Endothelial cell (in vitro differentiated cells): ENCODE data around the gene RAB3B. TPM values are rescaled to one million over a fixed set of nuclear protein-coding genes. Genes with fewer than 3 reads are reported as not detected.

Experiments
- DNase-seq: peaks from one replicate; pipeline ENCODE4 v3.0.0; 2021; ENCODE audit warnings: low spot score
- H3K27ac Mint-ChIP-seq: one replicate; pipeline ENCODE4 v1.8.0; 2021; ENCODE audit warnings: mixed read lengths, inconsistent platforms; ENCODE audit not compliant: unreplicated experiment
- H3K27me3 Mint-ChIP-seq: one replicate; pipeline ENCODE4 v1.8.0; 2021; ENCODE audit warnings: mild to moderate bottlenecking, moderate library complexity, mixed read lengths, inconsistent platforms; ENCODE audit not compliant: unreplicated experiment
- H3K36me3 Mint-ChIP-seq: one replicate; pipeline ENCODE4 v1.8.0; 2021; ENCODE audit warnings: mild to moderate bottlenecking, low read depth, mixed read lengths, inconsistent platforms; ENCODE audit not compliant: unreplicated experiment
- H3K4me1 Mint-ChIP-seq: one replicate; pipeline ENCODE4 v1.8.0; 2021; ENCODE audit warnings: mild to moderate bottlenecking, mixed read lengths, inconsistent platforms; ENCODE audit not compliant: unreplicated experiment
- H3K4me3 Mint-ChIP-seq: one replicate; pipeline ENCODE4 v1.8.0; 2021; ENCODE audit warnings: mild to moderate bottlenecking, mixed read lengths, inconsistent platforms; ENCODE audit not compliant: unreplicated experiment
- H3K9me3 Mint-ChIP-seq: one replicate; pipeline ENCODE4 v1.8.0; 2021; ENCODE audit warnings: mixed read lengths, inconsistent platforms; ENCODE audit not compliant: unreplicated experiment
- total RNA-seq: library from RNA; stranded (reverse); fragmentation: NEBNext Ultra II Directional; extraction: Animal tissue kit (Norgen Biotek cat#: 25700); gene quantifications from one replicate; pipeline ENCODE4 v1.2.1, GENCODE V29; 2021; ENCODE audit not compliant: unreplicated experiment
- TF ChIP-seq, protein P1 (sequence below): fragments of 200-600 bp; sonication (generic); IDR thresholded peaks from one replicate; pipeline ENCODE4 v1.5.0; 2021; ENCODE audit warnings: antibody characterized with exemption; ENCODE audit not compliant: unreplicated experiment

RAB3B gene
- total RNA-seq, 1 donor from 2014 or later, result 15.1 TPM

DNA sequence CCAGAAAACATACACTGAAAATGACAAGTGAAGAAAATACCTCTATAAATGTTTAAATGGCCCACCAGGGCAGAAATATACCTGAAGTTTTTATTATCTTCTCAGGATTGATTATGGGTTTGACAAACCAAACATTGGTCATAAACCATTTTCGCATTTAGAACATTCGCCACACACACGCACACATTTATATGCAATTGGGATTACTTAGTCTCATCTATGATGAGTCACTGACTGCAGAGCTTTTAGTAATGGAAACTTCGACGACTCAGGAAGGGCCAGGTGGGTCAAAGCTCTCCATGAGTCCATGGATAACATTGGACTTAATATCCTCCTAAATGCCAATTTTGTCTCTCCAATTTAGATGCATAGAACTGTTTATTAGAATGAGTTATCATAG, 128.8 kb downstream of the RAB3B start:
- H3K27me3 Mint-ChIP-seq, result no peaks in the 10 kb centered on the region

DNA sequence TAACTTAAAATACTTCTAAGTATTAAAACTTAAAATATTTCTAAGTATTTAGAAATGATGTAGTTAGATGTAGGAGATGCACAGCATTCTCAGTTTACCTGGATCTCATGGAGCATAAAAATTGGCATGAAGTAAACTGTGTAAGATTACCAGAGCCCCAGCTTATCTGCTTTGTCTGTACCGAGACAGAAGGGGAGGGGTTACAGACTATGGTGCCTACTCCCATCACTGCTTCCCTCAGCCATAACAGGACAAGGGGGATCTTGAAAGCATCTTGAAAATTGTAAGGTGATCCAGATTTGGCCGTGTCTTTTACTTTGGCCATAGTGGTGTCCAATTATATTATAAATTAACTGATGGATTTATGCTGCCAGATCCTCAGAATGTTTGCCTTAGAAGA, 130.8 kb downstream of the RAB3B start:
- no peak overlapping the region for H3K4me3 Mint-ChIP-seq
- H3K4me1 Mint-ChIP-seq, result no peaks in the 10 kb centered on the region
- H3K36me3 Mint-ChIP-seq, result peaks cover 5% of the 10 kb centered on the region
- no peaks in the 10 kb centered on the region for H3K27me3 Mint-ChIP-seq
- no peaks in the 10 kb centered on the region for H3K9me3 Mint-ChIP-seq
- TF ChIP-seq, protein P1, sequence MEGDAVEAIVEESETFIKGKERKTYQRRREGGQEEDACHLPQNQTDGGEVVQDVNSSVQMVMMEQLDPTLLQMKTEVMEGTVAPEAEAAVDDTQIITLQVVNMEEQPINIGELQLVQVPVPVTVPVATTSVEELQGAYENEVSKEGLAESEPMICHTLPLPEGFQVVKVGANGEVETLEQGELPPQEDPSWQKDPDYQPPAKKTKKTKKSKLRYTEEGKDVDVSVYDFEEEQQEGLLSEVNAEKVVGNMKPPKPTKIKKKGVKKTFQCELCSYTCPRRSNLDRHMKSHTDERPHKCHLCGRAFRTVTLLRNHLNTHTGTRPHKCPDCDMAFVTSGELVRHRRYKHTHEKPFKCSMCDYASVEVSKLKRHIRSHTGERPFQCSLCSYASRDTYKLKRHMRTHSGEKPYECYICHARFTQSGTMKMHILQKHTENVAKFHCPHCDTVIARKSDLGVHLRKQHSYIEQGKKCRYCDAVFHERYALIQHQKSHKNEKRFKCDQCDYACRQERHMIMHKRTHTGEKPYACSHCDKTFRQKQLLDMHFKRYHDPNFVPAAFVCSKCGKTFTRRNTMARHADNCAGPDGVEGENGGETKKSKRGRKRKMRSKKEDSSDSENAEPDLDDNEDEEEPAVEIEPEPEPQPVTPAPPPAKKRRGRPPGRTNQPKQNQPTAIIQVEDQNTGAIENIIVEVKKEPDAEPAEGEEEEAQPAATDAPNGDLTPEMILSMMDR, result no peak
- H3K27ac Mint-ChIP-seq, result no peak overlapping the region
- DNase-seq, result no peak

More for the DNA sequence above, 128.8 kb downstream of the RAB3B start:
- Mint-ChIP-seq H3K4me3 (no peak overlapping the region), H3K9me3 (no peaks in the 10 kb centered on the region), H3K36me3 (no peaks in the 10 kb centered on the region), H3K4me1 (no peaks in the 10 kb centered on the region), H3K27ac (no peak overlapping the region)
- TF ChIP-seq, protein P1, result no peak
- no peak for DNase-seq

- Mint-ChIP-seq H3K9me3 (no peaks in the 10 kb centered on the region), H3K4me3 (no peak overlapping the region), H3K27ac (no peak overlapping the region), H3K4me1 (no peaks in the 10 kb centered on the region), H3K27me3 (no peaks in the 10 kb centered on the region), H3K36me3 (peaks cover 5% of the 10 kb centered on the region)
- TF ChIP-seq, protein P1, result no peak
- DNase-seq, result no peak
Observed at GRCh38 chr1:51859333-51859732, 131.2 kb downstream of the RAB3B start.

- Mint-ChIP-seq H3K4me3 (no peak overlapping the region), H3K9me3 (no peaks in the 10 kb centered on the region), H3K4me1 (no peaks in the 10 kb centered on the region), H3K27me3 (no peaks in the 10 kb centered on the region), H3K27ac (no peak overlapping the region), H3K36me3 (peaks cover 5% of the 10 kb centered on the region)
- TF ChIP-seq, protein P1, result no peak
- DNase-seq, result no peak
Observed at GRCh38 chr1:51858892-51859291, 131.6 kb downstream of the RAB3B start.

Other genes with a start within 250 kb of the RAB3B start
- gene NRDC, start 112.0 kb downstream of the RAB3B start, total RNA-seq, result 135 TPM
- gene KTI12, start 43.1 kb upstream of the RAB3B start, total RNA-seq, result 8.4 TPM
- gene TXNDC12, start 64.5 kb upstream of the RAB3B start, total RNA-seq, result 49.9 TPM
- gene BTF3L4, start 65.6 kb upstream of the RAB3B start, total RNA-seq, result 42.0 TPM
- 19.5 TPM for gene ZFYVE9, start 151.4 kb upstream of the RAB3B start, total RNA-seq